ENCODE results near the gene CALHM1.

- no peak for TF ChIP-seq CTCF (IDR thresholded peaks at IDR 0.05)
- TF ChIP-seq POLR2A (IDR thresholded peaks at IDR 0.05) = no peak
Measured at GRCh38 chr10:103441206-103441605, 17.5 kb downstream of the CALHM1 start.
